Keratinocyte (primary cell): ENCODE measurements around the gene GNG5. TPM values are rescaled to one million over a fixed set of nuclear protein-coding genes. Genes with fewer than 3 reads are reported as not detected.
A peak's percentile ranks its signal among the peaks of the same experiment; 100 is the strongest.

Experiments
- DNase-seq: peaks from one replicate; pipeline ENCODE4 v3.0.0-alpha.2; 2011; ENCODE audit warnings: low read depth, missing footprints, low spot score
- FAIRE-seq: peaks from 2 replicates; lab custom pipeline; 2011; peaks lifted over from hg19 to GRCh38; lab: Jason Lieb, UNC
- H2AFZ ChIP-seq: 2 replicates; pipeline ENCODE4 v1.6.0; 2012; ENCODE audit warnings: low read length, control low read depth, inconsistent platforms; ENCODE audit not compliant: control insufficient read depth
- H3K27ac ChIP-seq: 2 replicates; pipeline ENCODE4 v1.5.1; 2011; ENCODE audit warnings: low read length; ENCODE audit not compliant: control insufficient read depth, insufficient read depth
- H3K27me3 ChIP-seq: 3 replicates; pipeline ENCODE4 v1.6.0; 2011; ENCODE audit warnings: low read length; ENCODE audit not compliant: control insufficient read depth, insufficient read depth; ENCODE audit errors: extremely low read depth
- H3K36me3 ChIP-seq, 2 experiments: 2 replicates in 1 of 2; 3 replicates in 1 of 2; pipeline ENCODE4 v1.5.1; 2011; ENCODE audit warnings: low read length in 2 of 2, mild to moderate bottlenecking in 1 of 2; ENCODE audit not compliant: control insufficient read depth in 2 of 2, insufficient read depth in 2 of 2; ENCODE audit errors: extremely low read depth in 1 of 2
- H3K4me1 ChIP-seq: 3 replicates; pipeline ENCODE4 v1.5.1; 2011; ENCODE audit warnings: low read length; ENCODE audit not compliant: control insufficient read depth, insufficient read depth; ENCODE audit errors: extremely low read depth
- H3K4me2 ChIP-seq: 3 replicates; pipeline ENCODE4 v1.6.0; 2011; ENCODE audit warnings: low read depth, low read length; ENCODE audit not compliant: control insufficient read depth, insufficient read depth; ENCODE audit errors: extremely low read depth
- H3K4me3 ChIP-seq, 3 experiments: fragments of 200-600 bp in 1 of 3; sonication (generic) in 1 of 3; 2 replicates in 2 of 3; 3 replicates in 1 of 3; pipeline ENCODE4 v1.5.1; 2011 to 2016; ENCODE audit warnings: low read length in 3 of 3, mild to moderate bottlenecking in 3 of 3, control low read depth in 2 of 3, inconsistent platforms in 1 of 3, low read depth in 1 of 3, mixed read lengths in 1 of 3, mixed run types in 1 of 3, moderate library complexity in 1 of 3; ENCODE audit not compliant: control insufficient read depth in 2 of 3, insufficient read depth in 2 of 3; ENCODE audit errors: extremely low read depth in 1 of 3
- H3K79me2 ChIP-seq: 2 replicates; pipeline ENCODE4 v1.6.0; 2012; ENCODE audit warnings: low read length; ENCODE audit not compliant: control insufficient read depth, insufficient read depth
- H3K9ac ChIP-seq: 3 replicates; pipeline ENCODE4 v1.6.0; 2011; ENCODE audit warnings: low read length; ENCODE audit not compliant: control insufficient read depth, insufficient read depth; ENCODE audit errors: extremely low read depth
- H3K9me1 ChIP-seq: 3 replicates; pipeline ENCODE4 v1.6.0; 2011; ENCODE audit warnings: low read length; ENCODE audit not compliant: control insufficient read depth, insufficient read depth; ENCODE audit errors: extremely low read depth
- H3K9me3 ChIP-seq: 2 replicates; pipeline ENCODE4 v1.5.1; 2012; ENCODE audit warnings: low read depth, low read length; ENCODE audit not compliant: control insufficient read depth
- H4K20me1 ChIP-seq: 3 replicates; pipeline ENCODE4 v1.6.0; 2011; ENCODE audit warnings: low read length; ENCODE audit not compliant: control insufficient read depth, insufficient read depth; ENCODE audit errors: extremely low read depth
- CTCF ChIP-seq, 3 experiments: IDR thresholded peaks in 1 of 3; conservative IDR thresholded peaks in 1 of 3; optimal IDR thresholded peaks in 1 of 3; 2 replicates in 2 of 3; 3 replicates in 1 of 3; pipeline versions ENCODE3 to v1.5.1; 2011; ENCODE audit warnings: low read length in 3 of 3, mild to moderate bottlenecking in 3 of 3, moderate library complexity in 2 of 3, control low read depth in 1 of 3, inconsistent platforms in 1 of 3; ENCODE audit not compliant: insufficient read depth in 2 of 3; ENCODE audit errors: extremely low read depth in 1 of 3
- EZH2 ChIP-seq: IDR thresholded peaks from one replicate; pipeline ENCODE4 v1.6.1; 2012; ENCODE audit warnings: inconsistent platforms, mild to moderate bottlenecking, low read length, moderate library complexity
- dilution Hi-C: fragments of 300-500 bp; cut with MboI; formaldehyde crosslinking; loops from one replicate; pipeline ENCODE4 v1.7.0; 2020; ENCODE audit warnings: low sequenced_read_pairs; ENCODE audit not compliant: extremely low pct_ligation_motif_present
- polyA plus RNA-seq, 5 experiments: library from polyadenylated mRNA; depleted of rRNA in 3 of 5; stranded (reverse) in 3 of 5; stranded (forward) in 1 of 5; unstranded in 1 of 5; fragments of >200 nt; gene quantifications; 1 replicate in 1 of 5; 2 replicates in 3 of 5; 3 replicates in 1 of 5; pipeline versions ENCODE4 v1.2.1 to v1.2.3, GENCODE V29; 2011 to 2012; ENCODE audit warnings: missing spikeins in 2 of 5, low read depth in 1 of 5, low replicate concordance in 1 of 5

GNG5 gene
- polyA plus RNA-seq, 1 donor (not counting 4 experiments of a cell fraction or from before 2014, with no cell fraction given) = 167 TPM

DNA sequence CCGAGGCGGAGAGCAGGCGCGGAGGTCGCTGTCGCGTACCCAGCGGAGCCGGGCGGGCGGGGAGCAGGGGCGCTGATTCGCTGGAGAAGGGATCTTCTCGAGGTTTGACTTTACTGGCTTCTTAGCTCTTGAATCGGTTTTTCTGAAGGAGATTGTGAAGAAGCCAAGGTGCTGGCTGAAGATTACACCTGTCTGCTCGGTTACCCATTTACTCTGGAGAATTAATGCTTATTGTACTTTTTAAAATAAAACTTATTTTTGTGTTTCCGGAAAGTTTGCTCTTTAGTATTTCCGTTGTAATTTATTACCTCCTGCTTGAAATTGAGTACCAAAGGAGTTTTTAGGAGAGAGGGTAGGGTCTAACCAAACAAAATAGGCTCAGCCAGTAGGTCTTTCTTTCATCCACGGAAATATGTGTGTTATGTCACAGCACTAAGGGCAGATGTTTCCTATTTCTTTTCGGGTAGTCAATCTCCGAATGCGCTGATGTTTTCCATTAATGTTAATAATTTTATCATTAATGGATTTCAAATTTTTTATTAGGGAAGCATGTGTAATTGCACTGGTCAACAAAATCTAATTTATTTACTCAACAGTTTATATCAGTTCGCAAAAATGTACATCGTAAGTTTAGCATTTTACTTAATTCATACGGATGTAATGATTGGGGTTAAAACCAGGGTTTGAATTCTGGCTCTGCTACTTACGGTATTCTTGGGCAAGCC is 510 bp upstream of the GNG5 start:
- Histone ChIP-seq H3K79me2 (peaks cover 38% of the 10 kb centered on the region), H3K27me3 (no peaks in the 10 kb centered on the region), H3K4me1 (peaks cover 15% of the 10 kb centered on the region), H3K4me3 (peak overlapping the region; percentile 65 to 100 (median 99)), H3K4me2 (peak overlapping the region; percentile 72), H3K9ac (peak overlapping the region; percentile 98), H3K36me3 (no peaks in the 10 kb centered on the region), H3K27ac (peak overlapping the region; percentile 97), H4K20me1 (peaks cover 2% of the 10 kb centered on the region), H3K9me1 (no peaks in the 10 kb centered on the region), H3K9me3 (no peaks in the 10 kb centered on the region), H2AFZ (peak overlapping the region; percentile 89)
- no peak for TF ChIP-seq EZH2
- TF ChIP-seq CTCF (optimal IDR thresholded peaks at IDR 0.05 in 1 of 3, IDR thresholded peaks at IDR 0.05 in 1 of 3, conservative IDR thresholded peaks at IDR 0.05 in 1 of 3; ENCODE audit: extremely low read depth in 1 of 3, insufficient read depth in 2 of 3, low read length in 3 of 3) = no peak
- dilution Hi-C loops = no loop called here
- FAIRE-seq = no peak
- no peak for DNase-seq

DNA sequence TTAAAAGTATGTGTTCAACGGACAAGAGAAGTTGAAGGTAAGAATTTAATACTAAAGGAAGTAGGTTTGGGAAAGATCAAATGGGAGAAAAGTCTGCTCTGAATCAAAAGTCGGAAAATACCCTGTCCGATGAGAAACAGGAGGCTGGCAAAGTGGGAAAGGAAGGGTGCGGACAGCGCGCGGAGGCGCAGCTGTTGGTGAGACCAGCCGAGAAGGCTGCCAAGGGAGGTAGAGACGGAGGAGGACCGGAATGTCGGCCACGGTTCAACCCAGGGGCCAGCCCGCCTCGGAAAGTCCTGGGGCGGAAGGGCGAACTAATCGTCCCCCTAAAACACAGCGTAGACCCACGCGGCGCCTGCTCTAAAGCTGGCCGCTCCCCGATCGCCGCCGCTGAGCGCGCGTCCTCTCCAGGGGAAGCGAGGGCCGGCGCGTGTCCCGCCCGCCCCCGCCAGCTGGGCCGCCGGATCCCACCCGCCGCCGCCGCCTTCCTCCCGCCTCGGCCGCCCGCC is 834 bp downstream of the GNG5 start:
- H3K4me2 ChIP-seq = peak overlapping the region; percentile 98
- peaks cover 51% of the 10 kb centered on the region for H3K79me2 ChIP-seq
- H3K9ac ChIP-seq = peak overlapping the region; percentile 98
- H2AFZ ChIP-seq = peak overlapping the region; percentile 84
- H4K20me1 ChIP-seq = peaks cover 2% of the 10 kb centered on the region
- peak overlapping the region; percentile 65 to 100 (median 99) for H3K4me3 ChIP-seq
- H3K36me3 ChIP-seq = peaks cover 0 to 3% of the 10 kb centered on the region in 2 experiments
- no peaks in the 10 kb centered on the region for H3K27me3 ChIP-seq
- no peaks in the 10 kb centered on the region for H3K9me3 ChIP-seq
- H3K4me1 ChIP-seq = peaks cover 15% of the 10 kb centered on the region
- H3K27ac ChIP-seq = peak overlapping the region; percentile 97
- TF ChIP-seq CTCF (optimal IDR thresholded peaks at IDR 0.05 in 1 of 3, IDR thresholded peaks at IDR 0.05 in 1 of 3, conservative IDR thresholded peaks at IDR 0.05 in 1 of 3; ENCODE audit: extremely low read depth in 1 of 3, insufficient read depth in 2 of 3, low read length in 3 of 3) = no peak
- no peak for TF ChIP-seq EZH2
- dilution Hi-C loops = no loop called here
- no peaks in the 10 kb centered on the region for H3K9me1 ChIP-seq
- DNase-seq (no peak), FAIRE-seq (peak; percentile 20)
